IMR-90 (cell line): ENCODE data around the gene SLC22A5. TPM values are rescaled to one million over a fixed set of nuclear protein-coding genes. Genes with fewer than 3 reads are reported as not detected.

Experiments used
- ATAC-seq: fragments of 200-7000 bp; cut with Tn5 transposase; 2 replicates; pipeline ENCODE4 v1.9.1; 2020; ENCODE audit warnings: low read depth, mild to moderate bottlenecking, moderate library complexity
- BruUV-seq: library from RNA; stranded (reverse); fragments of 400-500 nt; replicated peaks from 2 replicates; lab custom pipeline; 2021; lab: Mats Ljungman, UMichigan
- CTCF ChIA-PET: fragments of 300-600 bp; formaldehyde crosslinking; extraction: SDS; loops from one replicate; lab custom pipeline; 2021; ENCODE audit warnings: antibody characterized with exemption; lab: Yijun Ruan, JAX
- POLR2A ChIA-PET: fragments of 300-600 bp; sonication (Branson Sonifier 250); formaldehyde crosslinking; loops from one replicate; lab custom pipeline; 2022; ENCODE audit warnings: antibody characterized with exemption; ENCODE audit not compliant: unreplicated experiment; lab: Charles Lee
- DNase-seq: peaks from one replicate; pipeline ENCODE4 v3.0.0; 2013
- H2AFZ ChIP-seq: replicated peaks from 2 replicates; pipeline ENCODE3; 2013; ENCODE audit warnings: low read length, mild to moderate bottlenecking; ENCODE audit not compliant: poor library complexity
- H2AK5ac ChIP-seq: 2 replicates; pipeline ENCODE4 v1.6.1; 2013; ENCODE audit warnings: low read depth, low read length, inconsistent platforms
- H2AK9ac ChIP-seq: replicated peaks from 2 replicates; pipeline ENCODE3; 2013; ENCODE audit warnings: mild to moderate bottlenecking, low read depth, low read length, moderate library complexity; ENCODE audit not compliant: poor library complexity
- H2BK120ac ChIP-seq: 2 replicates; pipeline ENCODE4 v1.6.1; 2013; ENCODE audit warnings: low read depth, low read length, inconsistent platforms
- H2BK15ac ChIP-seq: 3 replicates; pipeline ENCODE4 v1.6.1; 2013; ENCODE audit warnings: low read depth, low read length, inconsistent platforms
- H2BK20ac ChIP-seq: 2 replicates; pipeline ENCODE4 v1.6.1; 2013; ENCODE audit warnings: low read depth, mild to moderate bottlenecking, inconsistent platforms, low read length, moderate library complexity
- H2BK5ac ChIP-seq: 2 replicates; pipeline ENCODE4 v1.6.1; 2013; ENCODE audit warnings: mild to moderate bottlenecking, low read depth, low read length, inconsistent platforms; ENCODE audit not compliant: poor library complexity, severe bottlenecking
- H3K14ac ChIP-seq: replicated peaks from 2 replicates; pipeline ENCODE4 v1.6.1; 2013; ENCODE audit warnings: low read depth, low read length, inconsistent platforms
- H3K18ac ChIP-seq: 2 replicates; pipeline ENCODE4 v1.6.1; 2013; ENCODE audit warnings: low read depth, low read length, control low read depth
- H3K23ac ChIP-seq: 2 replicates; pipeline ENCODE4 v1.6.1; 2013; ENCODE audit warnings: low read depth, low read length, inconsistent platforms
- H3K27ac ChIP-seq: 2 replicates; pipeline ENCODE4 v1.5.1; 2013; ENCODE audit warnings: mild to moderate bottlenecking, control low read depth, low read length; ENCODE audit not compliant: insufficient read depth
- H3K27me3 ChIP-seq: 2 replicates; pipeline ENCODE4 v1.6.1; 2013; ENCODE audit warnings: low read length; ENCODE audit not compliant: control insufficient read depth, insufficient read depth
- H3K36me3 ChIP-seq: 2 replicates; pipeline ENCODE4 v1.6.1; 2013; ENCODE audit warnings: low read length, mixed read lengths; ENCODE audit not compliant: control insufficient read depth, insufficient read depth
- H3K4ac ChIP-seq: 2 replicates; pipeline ENCODE4 v1.6.1; 2013; ENCODE audit warnings: low read depth, low read length, inconsistent platforms
- H3K4me1 ChIP-seq: 2 replicates; pipeline ENCODE4 v1.6.1; 2013; ENCODE audit warnings: low read length, mixed read lengths; ENCODE audit not compliant: control insufficient read depth, insufficient read depth
- H3K4me2 ChIP-seq: 2 replicates; pipeline ENCODE4 v1.6.1; 2013; ENCODE audit warnings: low read depth, mild to moderate bottlenecking, control low read depth, low read length, moderate library complexity
- H3K4me3 ChIP-seq: 2 replicates; pipeline ENCODE4 v1.5.1; 2013; ENCODE audit warnings: low read depth, mild to moderate bottlenecking, control low read depth, low read length, moderate library complexity; ENCODE audit not compliant: insufficient read depth
- H3K56ac ChIP-seq: 2 replicates; pipeline ENCODE4 v1.6.1; 2013; ENCODE audit warnings: low read length, inconsistent platforms; ENCODE audit not compliant: insufficient read depth; ENCODE audit errors: extremely low read depth
- H3K79me1 ChIP-seq, 2 experiments: 2 replicates each; pipeline ENCODE4 v1.6.1; 2013; ENCODE audit warnings: low read length in 2 of 2, inconsistent platforms in 1 of 2, low read depth in 1 of 2
- H3K9ac ChIP-seq: 2 replicates; pipeline ENCODE4 v1.6.1; 2013; ENCODE audit warnings: low read depth, low read length, control low read depth
- H3K9me1 ChIP-seq: 2 replicates; pipeline ENCODE4 v1.6.1; 2013; ENCODE audit warnings: low read length, inconsistent platforms; ENCODE audit not compliant: insufficient read depth
- H3K9me3 ChIP-seq: 2 replicates; pipeline ENCODE4 v1.6.1; 2013; ENCODE audit warnings: low read length; ENCODE audit not compliant: control insufficient read depth, insufficient read depth
- H4K20me1 ChIP-seq: 2 replicates; pipeline ENCODE4 v1.6.1; 2013; ENCODE audit warnings: low read length, inconsistent platforms; ENCODE audit not compliant: insufficient read depth
- H4K5ac ChIP-seq: 2 replicates; pipeline ENCODE4 v1.6.1; 2013; ENCODE audit warnings: mild to moderate bottlenecking, low read depth, low read length, control low read depth
- H4K8ac ChIP-seq, 2 experiments: 2 replicates each; pipeline ENCODE4 v1.6.1; 2013; ENCODE audit warnings: low read depth in 2 of 2, low read length in 2 of 2, control low read depth in 1 of 2, inconsistent platforms in 1 of 2
- H4K91ac ChIP-seq: 2 replicates; pipeline ENCODE4 v1.6.1; 2013; ENCODE audit warnings: low read depth, low read length, inconsistent platforms; ENCODE audit not compliant: insufficient read depth
- CTCF ChIP-seq: conservative IDR thresholded peaks from 2 replicates; pipeline ENCODE4 v1.5.1; 2012; ENCODE audit warnings: mild to moderate bottlenecking, low read depth, low read length, improper control_type of control experiment
- MAZ ChIP-seq: IDR thresholded peaks from 2 replicates; pipeline ENCODE4 v1.6.1; 2012; ENCODE audit warnings: low read depth, mild to moderate bottlenecking, low read length, improper control_type of control experiment, moderate library complexity, borderline replicate concordance
- MXI1 ChIP-seq: IDR thresholded peaks from 2 replicates; pipeline ENCODE4 v1.6.1; 2012; ENCODE audit warnings: low read depth, mild to moderate bottlenecking, low read length, moderate library complexity, borderline replicate concordance
- POLR2A ChIP-seq: IDR thresholded peaks from 2 replicates; pipeline ENCODE4 v1.6.1; 2012; ENCODE audit warnings: mild to moderate bottlenecking, low read depth, low read length
- WGBS, 2 experiments: methylation state at CpG; one replicate each; pipeline versions ENCODE4 v1.1.5 to v1.1.7; 2013; ENCODE audit warnings: missing lambda C conversion rate in 2 of 2; ENCODE audit not compliant: insufficient read length in 1 of 2; ENCODE audit errors: extremely low coverage in 2 of 2; 5-methylcytosine and 5-hydroxymethylcytosine counted together
- dilution Hi-C: fragments of 300-500 bp; cut with HindIII; formaldehyde crosslinking; loops from one replicate; pipeline ENCODE4 v1.14.3; 2018; ENCODE audit warnings: low sequenced_read_pairs; ENCODE audit not compliant: unreplicated experiment
- in situ Hi-C: fragments of 300-500 bp; cut with MboI; formaldehyde crosslinking; loops from 3 replicates; pipeline ENCODE4 v1.14.3; 2019; ENCODE audit warnings: low sequenced_read_pairs, inconsistent platforms, mixed read lengths
- intact Hi-C: fragments of 100-400 bp; cut with micrococcal nuclease; formaldehyde crosslinking; loops from 2 replicates; pipeline ENCODE4 v1.10.0; 2022
- polyA plus RNA-seq, 3 experiments: library from polyadenylated mRNA; depleted of rRNA; stranded (reverse); fragments of >200 nt; gene quantifications; 2 replicates each; pipeline ENCODE4 v1.2.3, GENCODE V29; 2012; ENCODE audit warnings: low replicate concordance in 1 of 3
- total RNA-seq: library from RNA; depleted of rRNA; stranded (reverse); fragments of >200 nt; gene quantifications from 2 replicates; pipeline ENCODE4 v1.2.3, GENCODE V29; 2012

SLC22A5 gene
- total and polyA plus RNA-seq, 2 of the 4 experiments (the other 2 are of a cell fraction), result 6.1 to 7.1 TPM

GRCh38 chr5:132321109-132321721, 48.3 kb upstream of the SLC22A5 start:
- no peak overlapping the region for H2AFZ ChIP-seq
- H3K9me1 ChIP-seq, result peaks cover 9% of the 10 kb centered on the region
- no peak overlapping the region for H3K56ac ChIP-seq
- H3K4ac ChIP-seq, result no peak overlapping the region
- BruUV-seq, result no TSS peak
- ChIA-PET POLR2A (no interaction called here), CTCF (no interaction called here)
- no peak overlapping the region for H2AK9ac ChIP-seq
- H3K9me3 ChIP-seq, result no peaks in the 10 kb centered on the region
- H2BK120ac ChIP-seq, result no peak overlapping the region
- DNase-seq (no peak), ATAC-seq (no peak)
- peaks cover 2% of the 10 kb centered on the region; the same call in 1 of the 2 replicates for H3K36me3 ChIP-seq
- H3K4me3 ChIP-seq, result no peak overlapping the region
- no peak overlapping the region for H3K4me2 ChIP-seq
- no peak for TF ChIP-seq MXI1
- no peak for TF ChIP-seq CTCF
- TF ChIP-seq MAZ, result no peak
- no peak for TF ChIP-seq POLR2A
- no peak overlapping the region for H4K8ac ChIP-seq
- no peak overlapping the region for H4K91ac ChIP-seq
- H3K14ac ChIP-seq, result no peak overlapping the region
- no peak overlapping the region for H2AK5ac ChIP-seq
- no peak overlapping the region for H3K9ac ChIP-seq
- intact Hi-C loops, result no loop called here
- no CpG with 5 or more reads among the region's 3 CpGs for WGBS, 2 experiments
- H2BK20ac ChIP-seq, result no peak overlapping the region
- dilution Hi-C loops, result no loop called here
- no peak overlapping the region for H2BK15ac ChIP-seq
- H4K5ac ChIP-seq, result no peak overlapping the region
- in situ Hi-C loops, result no loop called here
- H3K4me1 ChIP-seq, result peaks cover 6% of the 10 kb centered on the region; the same call in 1 of the 2 replicates
- no peak overlapping the region for H3K23ac ChIP-seq
- H3K27me3 ChIP-seq, result no peaks in the 10 kb centered on the region
- H3K18ac ChIP-seq, result no peak overlapping the region
- H3K79me1 ChIP-seq, result no peaks in the 10 kb centered on the region; a peak in 1 of 4 replicates
- H2BK5ac ChIP-seq, result no peak overlapping the region
- no peaks in the 10 kb centered on the region for H4K20me1 ChIP-seq
- no peak overlapping the region for H3K27ac ChIP-seq
